HG03342 (cell line): Measurements from ENCODE around the gene FAM20B.
"Not testable (repeated sequence)": the region's sequence is repeated elsewhere in the genome, so short reads cannot be mapped to it uniquely, and the experiment has no call there.

ENCODE experiments used
- ATAC-seq: cut with Tn5 transposase; IDR thresholded peaks from one replicate; pipeline ENCODE4 v1.9.1; 2021; ENCODE audit warnings: mild to moderate bottlenecking, moderate library complexity; ENCODE audit not compliant: unreplicated experiment

The FAM20B gene

DNA sequence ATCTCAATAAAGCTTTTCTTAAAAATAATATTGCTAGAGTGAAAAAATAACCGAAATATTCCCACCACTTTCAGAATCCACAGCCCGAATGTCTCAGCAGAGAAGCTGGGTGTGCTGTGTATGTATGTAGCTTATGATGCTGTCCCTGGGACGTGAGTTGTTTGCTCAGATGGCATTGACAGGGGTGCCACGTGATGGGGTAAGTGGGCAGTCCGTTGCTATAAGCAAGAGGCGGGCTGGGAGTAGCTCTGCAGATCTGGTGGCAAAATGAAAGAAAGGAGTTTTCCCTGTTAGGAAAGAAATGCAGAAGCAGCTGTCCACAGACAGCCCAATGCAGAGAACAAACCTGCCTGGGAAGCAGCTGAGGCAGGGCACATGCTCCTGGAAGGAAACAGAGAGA is 3.8 kb upstream of the FAM20B start:
- ATAC-seq: no peak

GRCh38 chr1:179023946-179024650 is 1.6 kb upstream of the FAM20B start:
- ATAC-seq: no peak

DNA sequence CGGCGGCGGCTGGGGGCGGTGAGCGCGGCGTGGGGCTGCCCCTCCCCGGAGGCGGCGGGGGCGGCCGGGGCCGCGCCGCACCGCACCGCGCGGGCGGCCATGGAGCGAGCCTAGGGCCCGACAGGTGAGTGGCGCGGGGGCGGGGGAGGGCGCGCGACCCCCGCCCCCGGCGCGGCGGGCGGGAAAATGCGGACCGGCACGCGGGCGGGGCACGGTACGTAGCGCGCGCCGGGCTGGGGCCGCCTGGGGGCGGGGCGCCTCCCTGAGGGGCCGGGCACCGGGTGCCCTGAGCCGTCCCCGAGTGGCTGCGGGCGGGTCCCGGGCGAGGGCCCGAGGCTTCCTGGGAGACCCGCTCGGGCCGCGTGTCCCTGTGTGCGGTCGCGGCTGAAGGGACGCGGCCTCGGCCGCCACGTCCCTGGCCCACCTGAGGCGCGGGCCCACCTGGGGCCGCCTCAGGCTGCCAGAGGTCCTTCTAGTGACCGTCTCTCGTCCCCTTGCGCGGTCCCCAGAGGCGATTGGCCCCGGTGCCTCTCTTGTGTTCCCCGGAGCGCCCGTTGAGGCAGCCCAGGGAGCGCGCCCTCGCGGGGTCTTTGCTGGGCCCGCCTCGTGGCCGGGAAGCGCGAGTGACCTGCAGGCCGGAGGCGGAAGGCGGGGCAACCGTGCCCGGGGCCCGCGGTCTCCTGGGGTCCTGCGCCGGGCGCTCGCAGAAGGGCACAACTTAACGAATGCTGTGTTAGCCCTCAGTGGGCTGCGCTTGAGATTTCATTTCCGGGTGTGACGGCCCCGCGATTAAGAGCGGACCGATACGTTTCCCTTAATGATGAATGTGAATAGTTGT is 500 bp downstream of the FAM20B start:
- ATAC-seq: peak; percentile 68

GRCh38 chr1:179026813-179027669 is 1.3 kb downstream of the FAM20B start:
- no peak for ATAC-seq

- ATAC-seq: no peak
These were observed 3.6 kb downstream of the FAM20B start for GRCh38 chr1:179029321-179029759.

DNA sequence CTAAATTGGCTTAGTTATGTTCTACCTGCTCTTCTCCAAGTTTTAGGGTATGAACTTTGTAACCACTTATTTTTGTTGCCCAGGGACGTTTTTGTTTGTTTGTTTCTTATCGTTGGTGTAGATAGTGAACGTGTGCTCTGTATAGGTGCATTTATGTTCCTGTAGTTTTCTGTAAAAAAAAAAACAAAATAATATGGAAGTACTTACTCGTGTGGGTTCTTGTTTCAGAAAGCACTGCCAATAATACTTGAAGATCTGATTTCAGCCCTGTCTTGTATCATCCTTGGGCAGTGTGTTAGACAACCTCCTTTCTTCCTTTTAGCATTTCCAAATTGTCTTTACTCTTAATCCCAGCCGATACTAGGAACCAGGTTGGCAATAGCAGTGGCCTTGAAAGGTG is 4.4 kb downstream of the FAM20B start:
- no peak for ATAC-seq

GRCh38 chr1:179030683-179031082 is 5.0 kb downstream of the FAM20B start:
- ATAC-seq: no peak

- no peak for ATAC-seq
These were observed 5.6 kb downstream of the FAM20B start for GRCh38 chr1:179031284-179031683.

DNA sequence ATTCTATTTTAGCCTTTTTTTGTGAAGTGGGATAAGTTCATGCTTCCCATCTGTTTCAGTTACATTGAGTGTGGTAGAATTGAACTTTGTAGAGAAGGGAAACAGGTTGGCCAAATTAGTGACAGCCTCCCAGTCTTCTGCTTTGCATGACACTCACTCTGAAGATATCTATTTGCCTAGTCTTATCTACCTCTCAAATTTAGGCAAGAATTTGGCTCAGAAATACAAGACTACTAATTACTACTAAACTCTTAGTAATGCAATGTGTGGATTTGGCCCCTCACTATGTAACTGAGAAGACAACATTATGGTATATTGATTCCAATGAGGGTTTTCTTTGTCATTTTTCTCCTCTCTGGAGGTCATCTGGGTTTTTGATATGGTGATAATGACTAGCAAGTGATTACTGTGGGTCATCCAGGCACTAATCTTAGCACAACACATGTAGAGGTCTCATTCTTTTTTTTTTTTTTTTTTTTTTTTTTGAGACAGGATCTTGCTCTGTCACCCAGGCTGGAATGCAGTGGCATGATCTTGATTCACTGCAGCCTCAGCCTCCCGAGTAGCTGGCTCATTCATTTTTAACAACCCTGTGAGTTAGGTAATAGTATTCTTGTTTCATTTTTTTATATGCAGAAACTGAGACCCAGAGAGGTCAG is 6.3 kb downstream of the FAM20B start:
- ATAC-seq: no peak

- ATAC-seq: peak; percentile 87
These were observed 9.0 kb downstream of the FAM20B start for GRCh38 chr1:179034720-179035119.

GRCh38 chr1:179036844-179037465 is 11.3 kb downstream of the FAM20B start:
- peak; percentile 46 for ATAC-seq

DNA sequence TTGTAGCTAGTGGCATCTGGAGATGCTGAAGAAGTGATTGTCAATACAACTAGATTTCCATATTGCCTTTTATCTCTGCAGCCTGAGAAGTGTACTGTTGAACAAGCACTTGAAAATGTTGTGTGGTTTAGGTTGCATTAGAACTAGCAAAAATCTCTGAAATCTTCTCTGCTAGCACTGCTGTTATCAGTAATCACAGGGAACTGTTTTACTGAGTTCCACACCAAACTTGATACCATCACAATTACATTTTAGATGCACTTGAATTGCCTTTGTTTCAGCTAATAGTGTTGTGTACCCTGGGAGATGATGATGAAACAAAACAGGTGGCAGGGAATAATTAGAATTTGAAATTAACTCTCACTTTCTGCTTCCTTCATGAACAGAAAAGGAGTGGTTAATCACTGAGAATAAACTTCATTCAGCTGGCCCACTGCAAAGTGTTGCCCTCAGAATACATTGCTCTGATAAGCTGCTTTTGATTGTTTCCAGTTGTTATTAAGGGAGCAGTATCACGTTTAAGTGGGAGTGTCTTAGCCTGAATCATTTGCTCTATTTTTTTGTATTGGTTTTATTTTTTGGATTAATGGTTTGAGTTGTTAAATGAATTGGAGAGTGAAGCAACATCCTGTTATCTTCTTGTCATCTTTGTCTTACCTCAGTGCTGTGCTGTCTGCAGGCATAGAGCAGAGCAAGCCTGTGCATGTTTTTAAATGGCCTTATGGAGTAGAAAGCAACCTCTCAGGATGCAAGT is 13.0 kb downstream of the FAM20B start:
- ATAC-seq: no peak

DNA sequence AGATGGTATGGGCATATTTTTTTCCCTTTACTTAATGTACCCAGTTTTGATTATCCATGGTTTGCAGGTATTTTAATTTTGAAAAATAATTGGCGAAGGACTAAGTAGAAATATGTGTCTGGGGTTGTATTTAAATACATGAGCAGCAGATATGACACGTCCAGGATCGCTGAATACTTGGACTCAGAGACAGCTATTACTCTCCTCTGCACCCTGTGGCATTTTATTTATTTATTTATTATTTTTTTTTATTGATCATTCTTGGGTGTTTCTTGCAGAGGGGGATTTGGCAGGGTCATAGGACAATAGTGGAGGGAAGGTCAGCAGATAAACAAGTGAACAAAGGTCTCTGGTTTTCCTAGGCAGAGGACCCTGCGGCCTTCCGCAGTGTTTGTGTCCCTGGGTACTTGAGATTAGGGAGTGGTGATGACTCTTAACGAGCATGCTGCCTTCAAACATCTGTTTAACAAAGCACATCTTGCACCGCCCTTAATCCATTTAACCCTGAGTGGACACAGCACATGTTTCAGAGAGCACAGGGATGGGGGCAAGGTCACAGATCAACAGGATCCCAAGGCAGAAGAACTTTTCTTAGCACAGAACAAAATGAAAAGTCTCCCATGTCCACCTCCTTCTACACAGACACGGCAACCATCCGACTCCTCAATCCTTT is 13.9 kb downstream of the FAM20B start:
- ATAC-seq: not testable (repeated sequence)

DNA sequence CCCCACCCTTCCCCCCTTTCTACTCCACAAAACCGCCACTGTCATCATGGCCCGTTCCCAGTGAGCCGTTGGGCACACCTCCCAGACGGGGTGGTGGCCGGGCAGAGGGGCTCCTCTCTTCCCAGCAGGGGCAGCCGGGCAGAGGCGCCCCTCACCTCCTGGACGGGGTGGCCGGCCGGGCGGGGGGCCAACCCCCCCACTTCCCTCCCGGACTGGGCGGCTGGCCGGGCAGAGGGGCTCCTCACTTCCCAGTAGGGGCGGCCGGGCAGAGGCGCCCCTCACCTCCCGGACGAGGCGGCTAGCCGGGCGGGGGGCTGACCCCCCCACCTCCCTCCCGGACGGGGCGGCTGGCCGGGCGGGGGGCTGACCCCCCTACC is 14.5 kb downstream of the FAM20B start:
- ATAC-seq: not testable (repeated sequence)

DNA sequence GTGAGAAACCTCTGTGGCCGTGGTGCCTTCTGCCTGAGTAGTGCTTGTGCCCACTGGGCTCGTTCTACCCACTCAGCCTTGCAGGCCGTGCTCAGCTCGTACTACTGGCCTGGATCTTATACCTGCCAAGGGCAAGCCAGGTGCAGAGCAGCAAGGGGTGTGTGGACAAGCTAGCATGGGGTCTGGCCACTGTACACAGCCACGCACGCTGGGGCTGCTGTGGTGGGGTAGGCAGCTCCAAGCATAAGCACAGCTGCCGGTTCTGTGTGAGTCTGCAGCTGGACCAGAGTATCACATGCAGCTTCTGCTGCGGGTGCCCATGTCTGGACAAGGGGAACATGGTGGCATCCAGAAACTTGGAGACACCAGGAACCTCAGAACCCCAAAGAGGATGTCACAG is 16.4 kb downstream of the FAM20B start:
- no peak for ATAC-seq

GRCh38 chr1:179042700-179043099 is 17.0 kb downstream of the FAM20B start:
- ATAC-seq: no peak

DNA sequence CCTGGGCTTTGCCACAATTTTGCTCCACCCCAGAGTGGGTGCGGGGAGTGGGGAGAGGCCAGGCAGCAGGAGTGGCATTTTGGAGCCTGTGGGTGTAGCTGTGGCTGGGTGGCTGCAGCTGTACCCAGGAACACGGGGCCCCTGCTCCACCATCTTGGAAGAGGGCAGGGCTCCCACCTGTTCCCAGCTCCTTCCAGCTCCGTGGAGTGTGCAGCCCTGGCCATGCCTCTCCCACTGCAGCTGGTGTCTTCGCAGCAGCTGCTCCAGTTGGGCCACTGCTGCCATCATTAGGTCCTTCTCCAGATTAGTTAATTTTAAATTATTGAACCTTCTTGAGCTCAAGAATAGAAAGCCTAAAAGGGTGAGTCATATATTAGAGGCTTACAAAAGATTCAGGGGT is 17.6 kb downstream of the FAM20B start:
- ATAC-seq: no peak

GRCh38 chr1:179043907-179044306 is 18.2 kb downstream of the FAM20B start:
- no peak for ATAC-seq
